Measurements from ENCODE around the gene TRIML1.

Gene TRIML1, protein sequence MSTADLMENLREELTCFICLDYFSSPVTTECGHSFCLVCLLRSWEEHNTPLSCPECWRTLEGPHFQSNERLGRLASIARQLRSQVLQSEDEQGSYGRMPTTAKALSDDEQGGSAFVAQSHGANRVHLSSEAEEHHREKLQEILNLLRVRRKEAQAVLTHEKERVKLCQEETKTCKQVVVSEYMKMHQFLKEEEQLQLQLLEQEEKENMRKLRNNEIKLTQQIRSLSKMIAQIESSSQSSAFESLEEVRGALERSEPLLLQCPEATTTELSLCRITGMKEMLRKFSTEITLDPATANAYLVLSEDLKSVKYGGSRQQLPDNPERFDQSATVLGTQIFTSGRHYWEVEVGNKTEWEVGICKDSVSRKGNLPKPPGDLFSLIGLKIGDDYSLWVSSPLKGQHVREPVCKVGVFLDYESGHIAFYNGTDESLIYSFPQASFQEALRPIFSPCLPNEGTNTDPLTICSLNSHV

DNA sequence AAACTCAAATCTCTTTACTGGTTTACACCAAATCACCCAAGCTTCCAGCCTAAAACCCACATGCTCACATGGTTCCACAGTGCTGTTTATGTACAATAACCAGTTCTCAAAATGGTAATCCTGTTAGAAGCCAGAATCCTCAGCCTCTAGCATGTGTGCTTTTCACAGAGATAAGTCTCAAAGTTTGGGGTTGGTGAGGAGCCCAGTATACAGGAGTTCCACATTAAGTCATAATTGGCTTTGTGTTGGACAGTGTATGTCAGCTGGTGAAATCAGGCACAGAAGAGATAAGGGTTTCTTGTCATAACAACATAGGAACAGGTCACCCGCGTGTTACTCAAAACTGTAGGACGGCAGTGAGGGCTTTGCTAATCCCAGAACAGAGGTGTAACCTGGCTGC is at the start of gene TRIML1:
Gene TRIML1, plus strand, starts transcription at position 301 of the 400 bp plus-strand sequence. CDS start 118 bp downstream, outside the sequence.
- DNase-seq: no peak

DNA sequence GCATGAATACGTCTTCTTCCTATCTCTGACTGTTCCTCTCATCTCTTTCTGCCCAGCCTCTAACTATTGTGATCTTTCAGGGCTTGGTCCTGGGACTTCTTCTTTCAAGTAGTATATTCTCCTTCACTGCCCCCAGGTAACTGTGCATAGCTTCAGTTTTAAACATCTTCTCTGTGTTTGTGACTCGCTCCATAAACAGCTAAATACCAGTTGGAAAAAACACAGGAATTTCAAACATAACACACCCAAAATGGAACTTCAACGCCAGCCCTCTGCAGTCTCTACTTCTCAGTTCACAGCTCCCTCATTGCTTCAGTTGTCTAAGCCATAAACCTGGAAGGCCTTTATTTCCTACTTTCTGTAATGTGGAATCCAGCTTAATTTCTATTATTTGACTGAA is 46.4 kb upstream of the TRIML1 start:
- DNase-seq: no peak

DNA sequence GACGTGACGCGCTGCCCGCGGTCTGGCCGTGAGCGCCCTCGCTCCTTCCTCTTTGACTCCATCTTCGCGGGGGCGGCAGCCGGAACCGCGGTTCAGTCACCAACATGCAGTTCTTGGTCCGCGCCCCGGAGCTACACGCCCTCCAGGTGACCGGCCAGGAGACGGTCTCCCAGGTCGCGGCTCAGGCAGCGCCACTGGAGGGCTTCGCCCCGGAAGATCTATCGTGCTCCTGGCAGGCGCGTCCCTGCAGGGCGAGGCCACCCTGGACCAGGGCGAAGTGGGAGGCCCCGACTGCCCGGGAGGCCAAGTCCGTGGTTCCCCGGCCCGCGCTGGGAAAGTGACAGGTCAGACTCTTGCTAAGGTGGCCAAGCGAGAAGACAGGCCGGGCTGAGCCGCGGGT is 32.8 kb upstream of the TRIML1 start:
- no peak for DNase-seq

DNA sequence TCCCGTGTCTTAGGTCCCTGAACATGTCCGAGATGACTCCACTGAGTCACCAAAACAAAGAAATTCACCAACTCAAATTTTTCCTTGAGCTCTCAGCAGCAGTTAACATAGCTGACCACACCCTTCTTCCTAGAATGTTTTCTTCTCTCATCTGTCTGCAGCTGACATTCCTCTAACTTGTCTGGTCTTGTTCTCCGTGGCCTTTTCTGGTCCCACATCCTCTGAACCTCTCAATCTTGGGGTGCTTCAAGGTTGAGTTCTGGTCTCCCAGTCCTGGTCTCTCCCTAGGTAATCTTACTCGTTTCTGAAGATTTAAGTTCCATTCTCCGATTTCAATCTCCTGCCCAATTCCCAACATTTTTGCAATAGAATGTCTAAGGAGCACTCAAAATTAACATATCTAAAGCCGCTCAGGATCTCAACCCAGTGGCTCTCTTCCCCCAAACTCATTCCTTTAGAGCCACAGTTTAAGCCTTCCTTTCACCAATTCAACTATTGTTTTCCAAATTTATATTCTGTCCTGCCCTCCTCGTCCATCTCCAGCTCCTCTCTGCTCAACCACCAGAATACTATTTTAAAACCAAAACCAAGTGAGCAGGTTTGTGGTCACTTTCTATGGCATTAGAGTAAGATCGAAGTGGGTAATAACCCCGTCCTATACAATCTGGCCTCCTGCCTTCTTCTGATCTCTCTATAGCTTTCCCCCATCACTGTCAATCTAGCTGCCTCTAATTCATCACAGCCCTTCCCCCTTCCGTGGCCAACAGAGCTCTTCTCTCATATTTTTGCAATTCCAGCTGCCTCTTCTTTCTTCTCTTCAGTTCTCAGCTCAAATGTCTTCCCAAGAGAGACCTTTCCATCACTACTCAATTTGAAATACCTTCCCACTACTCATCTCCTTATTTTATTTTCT is 31.1 kb upstream of the TRIML1 start:
- no peak for DNase-seq

DNA sequence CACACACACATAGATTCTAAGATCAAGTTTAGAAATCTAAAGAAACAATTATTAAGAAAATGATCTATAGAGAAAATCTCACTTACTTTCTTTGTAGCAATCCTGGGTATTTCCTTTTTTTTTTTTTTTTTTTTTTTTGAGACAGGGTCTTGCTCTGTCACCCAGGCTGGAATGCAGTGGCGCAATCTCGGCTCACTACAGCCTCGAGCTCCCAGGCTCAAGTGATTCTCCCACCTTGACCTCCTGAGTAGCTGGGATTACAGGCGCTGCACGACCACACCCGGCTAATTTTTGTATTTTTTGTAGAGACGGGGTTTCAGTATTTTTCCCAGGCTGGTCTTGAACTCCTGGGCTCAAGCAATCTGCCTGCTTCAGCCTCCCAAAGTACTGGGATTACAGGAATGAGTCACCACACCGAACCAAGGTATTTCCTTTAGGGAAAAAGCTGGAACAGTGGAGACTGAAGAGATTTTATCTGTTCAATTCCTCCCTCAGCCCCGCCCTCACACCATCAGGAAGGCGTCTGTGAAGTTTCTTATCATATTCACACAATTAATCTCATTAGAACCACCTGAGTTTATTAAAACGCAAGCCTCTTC is 30.0 kb upstream of the TRIML1 start, which contains the start of gene TRIML2:
Gene TRIML2, minus strand, starts transcription at position 447 of the 599 bp plus-strand sequence. CDS start 4,235 bp downstream, outside the sequence.
- DNase-seq: no peak

DNA sequence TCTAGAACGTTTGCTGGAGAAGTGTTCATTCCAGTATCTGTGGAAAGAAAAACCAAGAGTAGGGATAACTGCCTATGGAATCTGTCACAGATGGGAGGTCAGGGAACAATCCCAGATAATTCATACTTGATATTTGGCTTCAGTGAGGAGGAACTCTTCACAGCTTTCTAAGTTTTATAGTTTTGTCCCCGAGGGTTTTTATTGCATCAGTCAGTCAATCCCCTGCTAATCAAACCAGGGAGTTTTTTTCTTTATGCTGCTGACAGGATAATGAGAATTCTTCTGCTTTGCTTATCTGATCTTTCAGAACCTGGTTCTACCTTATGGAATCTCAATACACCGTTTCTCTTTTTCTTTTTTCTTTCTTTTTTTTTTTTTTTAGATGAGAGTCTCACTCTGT is 29.2 kb upstream of the TRIML1 start:
- DNase-seq: no peak

DNA sequence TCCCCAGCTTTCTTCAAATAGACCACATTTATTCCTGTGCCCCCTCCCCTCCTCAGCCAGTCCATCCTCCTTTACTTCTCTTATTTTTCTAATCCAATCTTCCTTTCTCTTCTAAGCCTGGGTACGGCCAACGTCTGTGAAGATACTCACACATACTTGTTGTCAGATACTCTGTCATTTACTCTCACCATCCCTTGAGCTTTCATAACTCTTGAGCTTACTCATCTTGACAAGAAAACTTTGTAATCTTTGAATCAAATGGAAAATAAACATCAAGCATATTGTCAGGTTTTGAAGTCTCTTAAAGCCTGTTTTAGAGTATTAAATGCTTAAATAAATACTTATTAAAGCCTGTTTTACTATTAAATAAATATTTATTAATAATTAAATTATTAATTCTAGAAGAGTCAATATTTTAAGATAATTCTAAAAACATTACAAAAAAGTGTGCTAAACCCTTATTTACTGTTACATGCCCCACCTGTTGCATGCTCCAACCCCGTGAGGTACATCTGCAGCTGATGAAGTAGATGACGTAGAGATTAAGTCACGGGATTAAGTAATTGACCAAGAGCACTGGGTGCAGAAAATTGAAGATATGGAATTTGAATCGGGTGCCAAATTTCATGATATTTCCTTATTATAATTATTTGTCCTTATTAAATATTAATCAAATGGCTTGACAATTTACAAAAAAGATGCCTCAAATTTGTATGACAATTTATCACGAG is 28.3 kb upstream of the TRIML1 start:
- no peak for DNase-seq

DNA sequence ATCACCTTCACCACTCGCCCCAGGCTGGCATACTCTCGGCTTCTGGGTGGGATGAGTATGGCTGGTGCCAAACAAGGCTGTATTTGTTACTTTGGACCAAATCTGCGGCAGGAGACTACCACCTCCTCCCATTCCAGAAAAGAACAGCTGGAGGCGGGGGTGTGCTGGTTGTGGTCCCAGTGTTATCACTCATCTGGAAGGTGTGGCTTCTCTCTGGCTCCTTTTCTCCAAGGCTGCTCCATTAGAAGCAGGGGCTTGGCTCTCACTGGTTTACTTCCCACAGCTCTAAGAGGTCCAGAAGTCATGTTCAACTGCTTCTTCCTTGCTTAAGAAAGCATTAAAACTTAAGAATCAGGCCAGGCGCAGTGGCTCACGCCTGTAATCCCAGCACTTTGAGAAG is 27.3 kb upstream of the TRIML1 start:
- no peak for DNase-seq

DNA sequence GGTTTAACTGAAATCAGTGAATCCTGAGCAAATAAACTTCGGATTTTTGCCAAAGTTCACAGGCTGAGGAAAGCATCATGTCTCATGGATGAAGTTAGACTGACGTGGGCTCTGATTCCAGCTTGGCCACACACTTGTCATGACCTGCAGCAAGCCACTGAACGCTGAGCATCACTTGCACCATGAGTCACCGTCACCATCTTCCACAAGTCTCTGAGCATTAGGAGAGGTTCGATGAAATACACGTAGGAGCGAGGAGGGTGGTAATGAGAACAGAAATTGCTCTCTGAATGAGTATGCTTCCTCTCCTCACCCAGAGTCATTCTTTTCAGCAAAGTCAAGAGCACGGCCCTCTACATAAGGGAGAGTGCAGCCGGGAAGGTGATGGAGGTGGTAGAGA is 26.1 kb upstream of the TRIML1 start:
- DNase-seq: no peak

DNA sequence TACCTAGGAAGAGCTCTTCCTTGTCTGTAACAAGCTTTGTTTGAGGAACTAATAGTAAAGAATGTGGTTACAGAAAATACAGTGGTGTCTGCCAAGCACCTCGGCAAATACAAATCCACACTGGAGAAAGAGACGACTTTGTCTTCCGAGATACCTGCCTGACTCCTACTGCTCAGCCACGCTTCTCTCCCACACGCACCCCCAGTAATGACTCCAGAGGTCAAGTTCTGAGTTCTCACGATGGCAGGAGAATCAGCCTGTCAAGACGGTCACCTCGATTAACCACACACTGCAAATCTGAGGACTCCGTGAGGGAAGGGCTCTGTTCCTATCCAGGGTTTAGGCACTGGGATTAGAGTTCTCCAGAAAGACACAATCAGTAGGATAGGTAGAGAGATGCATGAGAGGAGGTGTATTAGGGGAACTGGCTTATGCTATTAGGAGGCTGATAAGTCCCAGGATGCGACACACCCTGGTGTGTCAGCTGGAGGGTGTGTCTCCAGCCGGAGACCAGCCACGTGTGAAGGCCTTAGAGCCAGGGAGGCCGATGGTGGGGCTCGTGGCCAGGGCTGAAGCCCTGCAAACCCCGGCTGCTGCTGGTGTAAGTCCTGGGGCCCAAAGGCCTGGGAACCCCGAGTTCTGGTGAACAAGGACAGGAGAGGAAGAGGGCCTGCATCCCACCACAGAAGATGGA is 21.5 kb upstream of the TRIML1 start:
- DNase-seq: no peak

DNA sequence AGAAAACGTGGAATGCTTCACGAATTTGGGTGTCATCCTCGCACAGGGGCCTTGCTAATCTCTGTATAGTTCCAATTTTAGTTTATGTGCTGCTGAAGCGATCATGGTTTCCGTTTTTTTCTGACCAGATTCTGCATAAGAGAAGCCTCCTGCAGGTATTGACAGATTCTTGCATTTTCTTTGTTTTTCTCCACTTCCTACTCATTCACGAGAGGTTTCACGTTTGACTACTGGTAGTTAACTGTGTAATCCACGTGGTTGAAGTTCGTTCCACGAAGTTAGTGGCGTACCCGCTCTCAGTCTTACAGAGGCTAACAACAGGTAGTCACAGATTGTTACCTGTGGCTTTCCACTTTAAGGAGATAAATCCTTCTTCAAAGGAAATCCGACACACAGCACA is 17.7 kb upstream of the TRIML1 start:
- no peak for DNase-seq

DNA sequence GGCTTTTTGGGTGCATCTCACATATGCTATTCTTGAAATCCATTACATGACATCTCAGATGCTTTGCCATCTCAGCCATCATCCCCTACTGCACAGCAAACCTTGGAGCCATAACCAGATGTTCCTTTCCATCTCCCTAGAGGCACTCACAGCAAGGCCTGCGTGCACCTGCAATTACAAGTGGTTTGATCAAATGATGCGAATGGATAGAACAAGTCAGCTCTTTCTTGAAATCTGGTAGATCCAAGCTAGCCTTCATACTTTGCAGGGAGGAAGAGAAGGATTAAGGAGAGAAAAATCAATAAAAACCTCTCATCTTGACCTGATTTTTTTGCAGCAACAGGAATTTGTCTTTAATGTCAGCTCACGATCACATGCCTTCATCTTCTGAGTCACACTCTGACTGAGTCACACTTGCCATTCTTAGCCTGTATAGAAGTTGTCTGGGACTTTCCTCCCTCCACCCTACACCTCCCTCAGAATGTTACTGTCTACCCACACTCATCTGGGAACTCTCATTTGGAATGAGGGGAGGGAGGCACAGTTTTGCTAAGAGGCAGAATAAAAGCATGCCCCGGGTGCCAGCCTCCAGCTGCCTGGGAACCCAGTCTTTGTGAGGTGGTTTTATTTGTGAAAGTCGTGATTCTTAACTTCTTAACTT is 11.9 kb upstream of the TRIML1 start:
- DNase-seq: no peak

DNA sequence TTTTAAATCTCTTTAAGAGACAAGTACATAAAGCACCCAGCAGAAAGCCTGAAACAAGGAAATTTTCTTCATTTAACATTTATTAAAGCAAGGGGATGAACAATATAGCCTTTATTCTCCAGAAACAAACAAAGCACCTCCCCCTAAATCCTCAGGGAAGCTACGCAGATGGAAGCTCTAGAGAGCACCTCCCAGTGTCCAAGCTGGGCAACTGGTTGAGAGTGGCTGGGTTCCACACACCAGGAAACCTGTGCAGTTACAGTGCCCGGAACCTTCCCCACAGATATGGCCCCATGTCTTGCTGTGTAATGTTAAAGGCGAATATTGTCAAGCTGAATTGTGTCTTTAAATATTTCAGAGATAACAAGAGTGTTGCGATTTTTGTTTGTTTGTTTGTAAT is 8.9 kb upstream of the TRIML1 start:
- no peak for DNase-seq

DNA sequence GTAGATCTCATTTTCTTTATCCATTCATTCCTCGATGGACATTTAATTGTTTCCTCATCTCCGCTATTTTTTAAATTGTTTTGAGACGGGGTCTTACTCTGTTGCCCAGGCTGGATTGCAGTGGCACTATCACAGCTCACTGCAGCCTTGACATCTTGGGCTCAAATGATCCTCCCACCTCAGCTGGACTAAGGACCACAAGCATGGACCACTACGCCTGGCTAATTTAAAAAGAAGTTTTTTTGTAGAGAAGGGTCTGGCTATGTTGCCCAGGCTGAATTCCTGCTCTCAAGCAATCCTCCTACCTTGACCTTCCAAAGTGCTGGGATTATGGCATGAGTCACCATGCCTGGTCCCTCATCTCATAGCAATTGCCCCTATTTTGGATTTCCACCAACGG is 7.0 kb upstream of the TRIML1 start:
- DNase-seq: no peak

DNA sequence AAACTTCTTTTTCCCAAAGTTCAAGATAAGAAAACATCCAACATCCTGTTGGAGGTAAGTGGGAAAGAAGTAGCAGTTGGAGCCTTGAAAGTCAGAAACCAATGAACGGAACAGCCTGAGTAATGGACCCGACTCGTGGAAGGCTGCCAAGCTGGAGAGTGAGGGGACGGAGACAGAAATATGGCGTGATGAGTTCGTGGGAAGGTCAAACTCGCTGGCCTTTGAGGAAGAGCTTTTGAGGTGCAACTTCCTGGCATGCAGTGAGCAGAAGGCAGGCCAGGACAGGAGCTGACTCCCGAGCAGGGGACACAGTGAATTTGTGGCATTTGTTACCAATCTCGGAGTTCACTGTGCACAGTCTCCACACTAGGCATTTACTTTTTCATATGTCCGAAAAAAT is 1.0 kb upstream of the TRIML1 start:
- DNase-seq: no peak

DNA sequence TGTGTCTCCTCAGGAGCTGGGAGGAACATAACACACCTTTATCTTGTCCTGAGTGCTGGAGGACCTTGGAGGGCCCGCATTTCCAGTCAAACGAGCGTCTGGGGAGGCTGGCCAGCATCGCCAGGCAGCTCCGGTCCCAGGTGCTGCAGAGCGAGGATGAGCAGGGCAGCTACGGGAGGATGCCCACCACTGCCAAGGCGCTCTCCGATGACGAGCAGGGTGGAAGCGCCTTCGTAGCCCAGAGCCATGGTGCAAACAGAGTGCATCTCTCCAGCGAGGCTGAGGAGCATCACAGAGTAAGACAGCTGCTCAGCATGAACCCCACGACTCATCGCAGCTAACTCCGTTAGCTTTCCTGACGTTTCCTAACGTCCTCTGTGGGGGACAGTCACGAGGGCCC is 430 bp downstream of the TRIML1 start:
- DNase-seq: no peak

DNA sequence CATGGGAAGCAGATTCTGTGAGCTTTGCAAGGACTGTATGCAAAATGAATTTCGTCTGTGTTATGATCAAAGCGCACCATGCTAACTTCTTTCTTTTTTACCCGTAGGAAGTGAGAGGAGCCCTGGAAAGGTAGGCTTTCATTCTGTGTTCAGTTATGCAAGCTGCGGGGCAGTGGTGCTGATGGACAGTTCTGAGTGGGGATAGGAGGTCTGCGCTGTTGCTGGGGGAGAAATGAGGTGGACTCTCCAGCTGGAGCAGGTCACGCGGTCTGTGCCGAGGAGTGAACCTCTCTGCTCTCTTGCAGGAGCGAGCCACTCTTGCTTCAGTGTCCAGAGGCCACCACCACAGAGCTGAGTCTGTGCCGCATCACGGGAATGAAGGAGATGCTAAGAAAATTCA is 4.5 kb downstream of the TRIML1 start:
- no peak for DNase-seq

DNA sequence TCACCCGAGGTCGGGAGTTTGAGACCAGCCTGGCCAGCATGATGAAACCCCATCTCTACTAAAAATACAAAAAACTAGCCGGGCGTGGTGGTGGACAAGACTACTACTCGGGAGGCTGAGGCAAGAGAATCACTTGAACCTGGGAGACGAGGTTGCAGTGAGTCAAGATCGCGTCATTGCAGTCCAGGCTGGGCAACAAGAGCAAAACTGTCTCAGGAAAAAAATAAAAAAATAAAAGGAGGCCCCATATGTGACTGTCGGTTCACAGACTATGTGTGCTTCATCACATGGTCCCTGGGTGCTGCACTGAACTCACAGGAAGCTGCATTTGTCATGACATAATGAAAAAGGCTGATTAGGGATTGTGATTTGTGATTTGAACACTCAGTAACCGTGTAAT is 6.4 kb downstream of the TRIML1 start:
- DNase-seq: no peak

DNA sequence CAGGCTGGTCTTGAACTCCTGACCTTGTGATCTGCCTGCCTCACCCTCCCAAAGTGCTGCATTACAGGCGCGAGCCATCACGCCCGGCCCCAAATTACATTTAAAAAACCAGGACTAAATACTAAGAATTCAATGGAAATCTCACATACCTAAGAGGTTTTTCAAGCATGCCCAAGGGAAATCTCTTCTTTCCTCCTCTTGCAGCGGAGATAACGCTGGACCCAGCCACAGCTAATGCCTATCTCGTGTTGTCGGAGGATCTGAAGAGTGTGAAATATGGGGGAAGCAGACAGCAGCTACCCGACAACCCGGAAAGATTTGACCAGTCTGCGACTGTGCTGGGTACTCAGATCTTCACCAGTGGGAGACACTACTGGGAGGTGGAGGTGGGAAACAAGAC is 7.4 kb downstream of the TRIML1 start:
- DNase-seq: no peak

DNA sequence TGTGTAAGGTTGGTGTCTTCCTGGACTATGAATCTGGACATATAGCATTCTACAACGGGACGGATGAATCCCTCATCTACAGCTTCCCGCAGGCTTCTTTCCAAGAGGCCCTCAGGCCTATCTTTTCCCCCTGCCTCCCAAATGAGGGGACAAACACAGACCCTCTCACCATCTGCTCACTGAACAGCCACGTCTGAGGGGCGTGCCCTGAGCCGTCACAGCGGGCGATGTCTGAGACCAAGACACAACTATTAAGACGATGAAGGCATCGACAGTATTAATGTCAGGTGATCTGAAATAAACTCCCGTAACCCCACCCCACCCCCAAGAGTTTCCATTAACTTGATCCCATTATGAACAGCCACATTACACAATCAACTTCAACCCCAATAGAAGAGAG is 7.9 kb downstream of the TRIML1 start:
- DNase-seq: no peak

DNA sequence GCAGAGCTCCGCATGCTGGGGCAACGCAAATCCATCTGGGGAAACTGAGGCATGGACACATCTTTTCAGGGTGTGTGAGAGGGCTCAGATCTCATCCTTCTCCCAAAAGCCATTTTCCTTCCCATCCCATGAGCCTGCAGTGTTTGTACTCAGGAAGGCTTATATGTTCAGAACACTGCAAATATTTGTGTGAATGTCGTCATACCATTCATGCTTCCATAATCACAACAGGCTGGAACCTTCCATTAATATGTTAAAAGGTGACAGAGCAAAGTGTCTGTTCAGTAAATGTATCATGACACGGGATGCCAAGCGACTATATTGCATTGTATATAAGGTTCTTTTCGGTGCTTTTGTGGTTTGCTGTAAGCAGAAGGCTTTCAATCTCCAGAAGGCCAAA is 8.5 kb downstream of the TRIML1 start:
- DNase-seq: no peak

Data from GOT3 (cell line).